ENCODE data around the gene STRN3.

DNA sequence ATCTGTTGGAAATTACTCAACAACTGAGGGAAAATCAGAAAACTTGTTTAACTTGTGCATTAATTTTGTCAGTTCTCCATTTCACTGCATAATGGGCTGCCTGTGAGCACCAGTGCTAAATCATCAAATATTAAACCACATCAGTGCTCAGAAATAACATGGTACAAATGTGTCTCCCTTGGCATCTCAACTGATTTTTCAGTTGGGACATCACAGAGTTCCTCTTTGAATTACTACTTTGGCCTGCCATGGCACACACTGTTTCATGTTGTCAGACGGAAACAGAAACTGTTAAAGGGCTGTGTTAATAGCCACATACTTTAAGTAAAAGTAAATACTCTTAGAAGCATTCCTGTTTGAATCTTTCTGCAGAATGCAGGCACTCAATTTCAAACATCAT lies 42.1 kb upstream of the STRN3 start:
- no peak for TF ChIP-seq CTCF (IDR thresholded peaks at IDR 0.05; ENCODE audit: low read length)
- TF ChIP-seq EZH2 (IDR thresholded peaks at IDR 0.05; ENCODE audit: borderline replicate concordance, low read length), result no peak

All from OCI-LY1 (cell line).